Activated CD4-positive, alpha-beta T cell treated with anti-CD3 and anti-CD28 coated beads for 24 hours (primary cell): ENCODE results near the gene SPART.
A peak's percentile ranks its signal among the peaks of the same experiment; 100 is the strongest.
"Not testable (repeated sequence)": the region's sequence is repeated elsewhere in the genome, so short reads cannot be mapped to it uniquely, and the experiment has no call there.

Experiments
- DNase-seq, 2 donors: peaks; one replicate each; pipeline ENCODE4 v3.0.0-alpha.2; 2020; ENCODE audit warnings: low read depth in 2 of 2

The SPART gene

DNA sequence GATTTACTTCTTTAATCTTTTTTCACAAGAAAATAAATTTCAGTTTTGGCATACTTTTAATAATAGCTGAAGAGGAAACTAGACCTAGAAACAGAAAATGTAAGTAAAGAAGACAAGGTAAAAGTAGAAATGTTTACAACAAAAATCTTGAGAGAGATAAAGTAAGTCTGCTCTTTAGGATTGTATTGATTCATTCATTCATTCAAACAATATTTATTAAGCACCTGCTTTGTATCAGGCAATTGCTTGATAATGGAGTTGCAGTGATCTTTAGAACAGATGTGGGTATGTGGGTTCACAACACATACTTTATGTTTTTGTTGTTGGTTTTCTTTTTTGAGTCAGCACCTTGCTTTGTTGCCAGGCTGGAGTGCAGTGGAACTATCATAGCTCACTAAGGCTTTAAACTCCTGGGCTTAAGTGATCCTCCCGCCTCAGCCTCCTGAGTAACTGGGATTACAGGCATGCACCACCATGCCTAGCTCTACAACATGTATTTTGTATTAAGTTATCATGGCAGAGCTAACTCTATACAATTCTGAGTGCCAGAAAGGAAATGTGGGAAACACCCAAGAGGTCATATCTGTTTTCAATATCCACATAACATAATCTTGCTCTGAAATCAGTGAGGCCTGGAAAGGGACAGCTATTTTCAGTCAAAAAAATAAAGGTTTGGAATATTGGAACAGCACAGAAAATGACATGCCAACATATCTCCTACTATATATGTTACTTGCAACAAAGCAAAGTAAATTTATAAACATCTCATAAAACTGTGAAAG is 8.8 kb upstream of the SPART start:
- DNase-seq, result no peak

DNA sequence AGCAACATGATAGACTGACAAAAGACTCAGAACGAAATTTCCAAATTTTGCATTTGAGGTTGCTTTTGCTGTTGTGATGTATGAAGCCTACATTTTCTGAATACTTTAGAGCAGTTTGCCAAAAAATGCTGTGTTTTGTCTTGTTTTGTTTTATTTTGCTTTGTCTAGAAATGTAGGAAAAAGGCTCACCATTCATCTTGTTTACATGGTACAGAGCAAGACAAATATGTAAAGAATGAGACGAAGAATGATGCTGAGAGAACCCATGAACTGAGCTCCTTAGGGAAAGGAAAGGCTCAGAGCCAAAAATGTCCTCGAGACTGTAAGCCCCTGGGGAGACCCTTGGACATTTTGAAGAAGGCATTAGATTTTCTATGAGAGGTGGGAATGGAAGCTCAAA is 6.8 kb upstream of the SPART start:
- no peak for DNase-seq

DNA sequence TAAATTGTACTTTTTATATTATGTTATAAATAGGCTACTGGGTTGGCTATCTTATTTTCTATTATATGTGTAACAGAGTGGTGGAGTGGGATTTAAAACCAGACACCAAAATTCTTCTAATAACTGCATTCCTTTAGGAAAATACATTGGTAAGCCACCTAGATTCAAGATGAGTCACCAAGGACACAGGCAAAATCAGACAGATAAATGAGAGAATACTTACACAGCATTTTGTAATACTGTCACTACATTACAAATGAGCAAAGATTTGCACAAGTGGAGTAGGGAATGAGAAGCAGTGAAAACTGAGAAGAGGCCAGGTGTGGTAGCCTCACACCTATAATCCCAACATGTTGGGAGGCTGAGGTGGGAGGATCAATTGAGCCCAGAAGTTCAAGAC is 6.2 kb upstream of the SPART start:
- DNase-seq, result no peak

DNA sequence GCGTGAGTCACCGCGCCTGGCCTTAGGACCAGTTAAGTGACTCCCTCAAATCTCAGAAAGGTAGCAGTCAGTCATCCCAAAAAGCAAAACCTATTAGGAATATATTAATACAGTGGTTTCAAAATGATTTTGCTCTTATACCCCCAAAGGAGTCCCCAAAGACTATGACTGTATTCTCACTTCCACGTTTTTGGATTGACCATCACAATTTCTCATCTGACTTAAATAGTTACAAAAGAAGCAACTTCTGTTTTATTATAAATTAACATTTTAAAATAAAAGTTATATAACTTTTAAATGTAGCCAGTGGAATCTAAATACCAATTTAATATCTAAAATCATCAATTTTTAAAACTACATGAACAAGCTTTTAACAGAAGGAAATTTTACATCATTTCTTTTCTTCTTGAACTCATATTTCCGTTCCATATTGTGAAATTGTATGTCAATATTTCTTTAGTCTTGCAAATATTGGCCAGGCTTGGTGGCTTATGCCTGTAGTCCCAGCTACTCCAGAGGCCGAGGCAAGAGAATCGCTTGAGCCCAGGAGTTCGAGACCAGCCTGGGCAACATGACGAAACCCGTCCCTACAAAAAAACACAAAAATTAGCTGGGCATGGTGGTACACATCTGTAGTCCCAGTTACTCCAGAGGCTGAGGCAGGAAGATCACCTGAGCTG is 1.5 kb upstream of the SPART start:
- no peak for DNase-seq

DNA sequence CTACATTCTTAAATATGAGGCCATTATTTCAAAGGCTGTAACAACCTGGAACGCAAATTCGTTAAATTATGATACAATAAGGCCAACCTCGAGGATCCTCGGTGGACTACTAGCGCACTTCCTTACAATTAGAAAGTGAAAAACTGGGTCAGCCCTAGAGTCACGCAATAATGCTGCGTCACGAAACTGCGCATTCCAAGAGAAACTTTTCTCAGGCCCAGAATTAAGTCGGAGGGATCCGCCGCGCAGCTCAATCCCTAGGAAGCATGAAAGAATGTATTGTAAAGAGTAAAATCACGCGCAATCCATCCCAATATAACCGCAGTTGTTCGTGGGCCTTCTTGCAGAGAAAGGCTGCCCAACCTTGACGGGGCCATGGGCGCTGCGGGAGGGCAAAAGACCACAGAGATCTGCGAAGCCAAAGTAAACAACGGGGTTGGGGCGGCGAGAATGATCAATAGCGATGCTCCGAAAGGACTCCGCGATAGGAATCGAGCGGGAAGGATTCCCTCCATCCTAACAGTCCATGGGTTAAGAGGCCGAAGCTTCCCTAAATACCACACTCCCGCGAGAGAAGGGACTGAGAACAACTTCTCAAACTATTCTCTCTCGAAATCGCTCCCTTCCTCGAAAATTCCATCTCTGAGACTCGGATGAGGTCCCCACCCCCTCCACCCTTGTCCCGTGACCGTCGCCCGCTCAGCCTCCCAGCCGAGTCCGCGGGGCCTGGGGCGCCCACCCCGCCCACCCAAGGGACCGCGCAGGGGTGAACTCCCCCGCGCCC is 564 bp downstream of the SPART start:
- DNase-seq, result peak in 1 of 2 donors; percentile 13

DNA sequence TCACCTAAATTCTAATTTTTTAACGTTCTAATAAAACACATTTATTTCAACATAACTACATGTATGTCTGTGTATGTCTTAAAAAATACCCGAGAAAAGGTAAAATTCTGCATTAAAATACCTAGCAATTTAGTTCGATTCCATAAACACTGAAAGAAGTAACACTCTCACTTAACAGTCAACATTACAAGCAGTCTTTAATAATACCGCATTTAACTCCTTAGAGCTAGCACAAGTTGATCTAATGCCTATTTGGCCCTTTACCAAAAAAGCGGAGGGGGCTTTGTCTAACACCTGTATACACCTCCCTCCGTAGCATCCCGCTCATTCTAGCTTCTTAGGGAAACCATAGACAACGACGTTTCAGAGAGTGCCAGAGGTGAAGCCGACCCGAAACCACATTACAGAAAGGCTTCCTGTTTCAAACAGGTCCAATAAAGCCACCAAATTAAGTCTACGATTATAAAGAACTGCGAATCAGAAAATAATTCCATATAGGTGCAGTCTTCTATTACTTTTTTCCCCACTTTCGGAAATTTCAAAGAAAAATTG is 1.2 kb downstream of the SPART start:
- no peak for DNase-seq

DNA sequence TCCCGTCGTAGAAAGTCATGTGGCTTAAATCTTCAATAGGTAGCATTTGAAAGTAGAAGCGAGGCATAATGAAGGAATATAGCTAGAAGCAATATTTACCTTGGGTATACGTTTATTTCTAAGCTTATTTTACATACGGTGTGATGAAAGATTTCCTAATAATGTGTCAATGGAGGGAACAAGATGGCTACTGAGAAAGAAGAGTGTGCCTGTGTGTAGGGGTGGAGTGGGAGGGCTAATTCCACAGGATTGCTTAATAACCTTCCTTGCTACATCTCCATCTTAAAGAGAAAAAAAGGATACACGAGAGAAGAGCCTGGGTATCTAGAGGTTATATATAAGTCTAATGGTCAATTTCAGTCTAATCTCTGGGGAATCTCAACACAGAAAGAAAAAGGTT is 2.0 kb downstream of the SPART start:
- DNase-seq, result no peak

DNA sequence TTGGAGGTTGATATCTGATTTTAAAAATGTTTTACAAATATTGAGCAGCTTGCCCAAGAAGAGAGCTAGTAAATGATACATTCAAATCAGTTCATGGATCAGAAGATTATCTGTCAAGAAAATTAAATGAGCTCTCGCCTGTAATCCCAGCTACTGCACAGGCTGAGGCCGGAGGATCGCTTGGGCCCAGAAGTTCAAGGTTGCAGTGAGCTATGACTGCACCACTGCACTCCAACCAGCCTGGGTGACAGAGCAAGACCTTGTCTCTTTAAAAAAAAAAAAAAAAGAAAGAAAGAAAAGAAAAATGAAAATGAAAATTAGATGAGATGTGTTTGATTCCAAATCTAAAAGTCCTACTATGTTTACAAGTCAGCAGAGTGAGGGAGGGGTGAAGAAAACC is 2.4 kb downstream of the SPART start:
- DNase-seq, result no peak

DNA sequence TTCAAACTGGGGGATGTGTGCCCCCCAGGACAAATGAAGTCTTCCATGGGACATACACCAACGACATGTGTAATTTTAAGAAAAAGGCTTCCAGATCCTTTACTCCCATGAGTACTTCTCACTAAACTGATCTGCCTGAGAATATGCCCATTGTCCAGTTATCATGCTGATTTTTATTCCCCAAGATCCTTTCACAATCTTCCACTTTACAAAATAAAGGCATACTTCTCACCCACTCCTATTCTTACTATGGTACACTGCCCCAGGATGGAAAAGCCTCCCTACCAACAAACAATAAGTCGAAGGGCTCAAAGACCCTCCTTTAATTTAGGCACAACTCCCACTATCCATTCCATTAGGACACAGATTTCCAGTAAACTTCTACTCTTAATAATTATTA is 3.5 kb downstream of the SPART start:
- no peak for DNase-seq

DNA sequence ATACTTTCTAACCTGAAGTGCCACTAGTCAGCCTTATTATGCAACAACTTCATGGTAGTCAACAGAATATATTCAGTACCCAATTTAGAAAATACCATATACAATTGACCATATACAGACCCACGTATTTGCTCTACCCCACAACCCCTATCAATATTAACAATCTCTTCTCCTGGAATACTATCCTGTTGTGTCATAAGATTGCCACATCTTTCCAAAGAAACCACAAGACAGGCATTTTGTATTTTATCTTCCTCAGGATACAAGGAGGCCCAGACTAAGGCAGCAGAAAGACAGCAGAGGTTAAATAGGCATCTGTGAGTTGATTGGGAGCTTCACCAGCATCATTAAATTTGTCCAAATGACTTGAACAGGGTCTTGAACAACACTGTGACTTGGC is 4.5 kb downstream of the SPART start:
- DNase-seq, result no peak

DNA sequence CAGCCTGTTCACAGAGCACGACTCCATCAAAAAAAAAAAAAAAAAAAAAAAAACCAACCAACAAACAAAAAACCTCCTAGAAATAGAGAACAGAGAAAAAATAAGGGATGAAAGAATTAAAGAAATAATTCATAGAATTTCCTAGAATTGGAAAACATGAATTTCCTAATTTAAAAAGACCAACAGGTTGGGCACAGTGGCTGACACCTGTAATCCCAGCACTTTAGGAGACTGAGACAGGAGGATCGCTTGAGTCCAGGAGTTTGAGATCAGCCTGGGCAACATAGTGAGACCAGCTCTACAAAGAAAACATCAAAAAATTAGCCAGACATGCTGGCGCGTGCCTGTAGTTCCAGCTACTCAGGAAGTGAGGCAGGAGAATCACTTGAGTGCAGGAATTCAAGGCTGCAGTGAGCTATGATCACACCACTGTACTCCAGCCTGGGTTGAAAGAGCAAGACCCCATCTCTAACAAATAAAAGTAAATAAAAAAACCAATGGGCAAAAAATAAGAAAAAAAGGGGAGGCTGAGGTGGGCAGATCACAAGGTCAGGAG is 6.5 kb downstream of the SPART start:
- no peak for DNase-seq

DNA sequence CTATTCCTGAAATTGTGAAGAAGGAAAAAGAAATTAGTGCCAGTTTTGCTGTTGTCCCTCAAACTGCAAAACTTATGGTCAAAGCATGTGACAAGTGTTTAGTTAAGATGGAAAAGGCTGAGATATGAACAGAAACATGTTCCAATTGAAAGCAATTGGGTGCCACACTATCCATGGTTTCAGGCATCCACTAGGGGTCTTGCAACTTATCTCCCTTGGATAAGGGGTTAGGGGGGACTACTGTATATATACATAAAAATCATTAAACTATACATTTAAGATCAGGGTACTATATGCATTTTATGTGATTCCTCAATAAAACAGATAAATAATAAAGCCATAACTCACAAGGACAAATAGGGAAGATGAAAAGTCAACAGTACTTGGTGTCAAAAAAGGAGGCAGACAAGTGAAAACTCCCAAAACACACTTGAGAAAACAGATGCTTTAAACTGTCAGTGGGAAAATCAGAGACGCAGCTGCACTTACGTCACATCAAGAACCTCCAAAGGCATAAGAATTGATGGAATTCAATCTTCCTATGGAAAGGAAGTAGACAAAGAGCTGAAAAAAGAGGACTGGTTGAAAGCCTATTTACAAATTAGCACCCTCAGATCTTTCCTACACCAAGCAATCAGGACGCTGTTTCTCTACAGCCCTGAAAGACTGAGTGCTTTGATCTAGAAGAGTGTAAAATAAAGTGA is 8.1 kb downstream of the SPART start:
- no peak for DNase-seq

DNA sequence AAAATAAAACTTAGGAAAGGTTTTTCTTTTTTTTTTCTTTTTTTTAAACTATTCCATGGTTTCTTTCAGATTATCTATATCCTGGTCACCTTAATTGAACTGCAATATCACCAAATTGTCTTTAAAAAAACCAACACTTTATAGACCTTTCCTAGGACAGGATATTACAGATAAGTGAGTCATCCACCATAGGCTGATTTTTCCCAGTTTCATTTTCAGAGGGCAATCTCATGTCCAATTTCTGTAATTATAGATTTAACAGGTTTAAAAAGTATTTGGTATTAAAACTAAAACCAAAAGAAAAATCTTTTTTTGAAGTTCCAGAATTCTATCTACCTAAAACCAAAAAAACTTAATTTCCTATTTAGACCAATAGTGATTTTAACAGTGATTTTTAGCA is 13.2 kb downstream of the SPART start:
- no peak for DNase-seq

DNA sequence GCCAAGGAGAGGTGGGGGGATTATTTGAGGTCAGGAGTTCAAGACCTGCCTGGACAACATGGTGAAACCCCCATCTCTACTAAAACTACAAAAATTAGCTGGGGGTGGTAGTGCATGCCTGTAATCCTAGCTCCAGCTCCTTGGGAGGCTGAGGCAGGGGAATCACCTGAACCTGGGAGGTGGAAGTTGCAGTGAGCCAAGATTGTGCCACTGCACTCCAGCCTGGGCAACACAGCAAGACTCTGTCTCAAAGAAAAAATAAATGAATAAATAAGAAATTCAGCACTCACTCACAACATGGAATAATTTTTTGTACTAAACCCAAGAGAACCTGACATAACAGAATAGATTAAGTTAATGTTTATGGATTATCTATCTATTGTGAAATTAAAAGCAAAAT is 13.9 kb downstream of the SPART start:
- DNase-seq, result not testable (repeated sequence)

DNA sequence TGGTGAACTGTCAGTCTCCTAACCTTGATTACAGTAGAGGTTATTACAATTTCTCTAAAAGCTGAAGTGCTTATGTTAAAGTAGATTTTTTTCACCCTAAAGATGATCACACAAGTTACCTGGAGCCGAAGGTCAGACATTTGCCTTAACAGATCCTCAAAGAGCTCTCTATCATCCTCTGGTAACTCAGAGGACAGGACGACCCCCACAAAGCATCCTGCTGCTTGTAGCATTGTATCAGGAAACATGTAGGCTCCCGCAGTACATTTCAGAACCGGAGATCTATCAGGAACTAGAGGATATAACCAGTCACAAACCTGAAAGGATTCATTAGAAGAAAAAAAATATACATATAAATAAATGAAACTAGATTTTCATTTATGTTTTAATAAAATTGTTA is 14.9 kb downstream of the SPART start:
- DNase-seq, result no peak

DNA sequence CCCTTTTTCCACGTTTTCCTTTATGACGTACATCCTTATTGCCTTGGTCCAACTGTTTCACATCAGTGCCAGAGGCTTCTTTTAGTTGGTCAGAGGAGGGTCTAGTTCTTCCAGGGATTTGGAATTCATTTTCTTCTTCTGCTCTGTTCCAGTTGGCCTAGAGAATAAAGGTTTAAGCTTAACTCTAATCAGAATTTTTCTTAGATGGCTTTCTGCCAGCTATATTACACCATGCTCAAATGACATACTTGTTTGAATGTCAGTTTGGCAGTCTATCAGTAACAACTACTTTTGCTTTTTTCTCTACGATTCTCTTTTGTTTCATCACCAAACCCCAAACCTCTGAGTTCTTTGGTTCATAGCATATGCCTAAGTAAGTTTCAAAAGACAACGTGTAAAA is 16.8 kb downstream of the SPART start:
- DNase-seq, result no peak

DNA sequence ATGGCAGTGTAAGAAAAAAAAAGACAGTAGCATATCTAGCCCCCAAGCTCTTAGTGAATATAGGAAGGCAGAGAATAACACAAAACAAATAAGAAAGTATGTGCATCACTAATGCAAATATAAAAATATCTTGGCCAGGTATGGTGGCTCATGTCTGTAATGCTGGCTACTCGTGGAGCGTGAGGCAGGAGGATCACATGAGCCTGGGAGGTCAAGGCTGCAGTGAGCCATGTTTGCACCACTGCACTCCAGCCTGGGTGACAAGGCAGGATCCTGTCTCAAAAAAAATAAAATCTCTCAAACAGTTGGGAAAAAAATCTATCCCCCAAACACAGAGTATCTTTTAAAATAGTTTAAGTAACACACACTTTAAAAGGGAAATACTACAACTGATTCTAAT is 17.4 kb downstream of the SPART start:
- DNase-seq, result no peak

DNA sequence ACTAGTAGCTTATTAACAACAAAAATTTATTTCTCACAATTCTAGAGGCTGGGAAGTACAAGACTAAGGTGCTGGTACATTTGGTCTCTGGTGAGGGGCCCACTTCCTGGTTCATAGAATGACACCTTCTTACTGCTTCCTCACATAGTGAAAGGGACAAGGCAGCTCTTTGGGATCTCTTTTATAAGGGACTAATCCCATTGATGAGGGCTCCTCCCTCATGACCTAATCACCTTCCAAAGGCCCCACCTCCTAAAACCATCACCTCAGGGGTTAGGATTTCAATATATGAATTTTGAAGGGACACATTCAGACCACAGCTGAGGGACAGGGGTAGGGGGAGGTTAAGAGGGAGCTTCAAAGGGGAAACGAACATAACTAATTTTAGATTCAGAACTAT is 20.3 kb downstream of the SPART start:
- DNase-seq, result no peak

DNA sequence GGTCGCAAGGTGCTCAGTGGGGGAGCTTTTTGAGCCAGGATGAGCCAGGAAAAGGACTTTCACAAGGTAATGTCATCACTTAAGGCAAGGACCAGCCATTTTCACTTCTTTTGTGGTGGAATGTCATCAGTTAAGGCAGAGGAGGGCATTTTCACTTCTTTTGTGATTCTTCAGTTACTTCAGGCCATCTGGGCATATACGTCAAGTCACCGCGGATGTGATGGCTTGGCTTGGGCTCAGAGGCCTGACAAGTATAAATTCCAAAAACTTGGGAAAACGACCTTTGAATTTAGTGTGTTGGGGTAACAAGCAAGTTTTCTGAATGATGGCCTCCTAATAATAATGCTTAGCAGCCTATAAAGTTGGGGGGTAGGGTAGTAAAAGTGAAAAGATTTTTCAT is 21.3 kb downstream of the SPART start:
- DNase-seq, result not testable (repeated sequence)

DNA sequence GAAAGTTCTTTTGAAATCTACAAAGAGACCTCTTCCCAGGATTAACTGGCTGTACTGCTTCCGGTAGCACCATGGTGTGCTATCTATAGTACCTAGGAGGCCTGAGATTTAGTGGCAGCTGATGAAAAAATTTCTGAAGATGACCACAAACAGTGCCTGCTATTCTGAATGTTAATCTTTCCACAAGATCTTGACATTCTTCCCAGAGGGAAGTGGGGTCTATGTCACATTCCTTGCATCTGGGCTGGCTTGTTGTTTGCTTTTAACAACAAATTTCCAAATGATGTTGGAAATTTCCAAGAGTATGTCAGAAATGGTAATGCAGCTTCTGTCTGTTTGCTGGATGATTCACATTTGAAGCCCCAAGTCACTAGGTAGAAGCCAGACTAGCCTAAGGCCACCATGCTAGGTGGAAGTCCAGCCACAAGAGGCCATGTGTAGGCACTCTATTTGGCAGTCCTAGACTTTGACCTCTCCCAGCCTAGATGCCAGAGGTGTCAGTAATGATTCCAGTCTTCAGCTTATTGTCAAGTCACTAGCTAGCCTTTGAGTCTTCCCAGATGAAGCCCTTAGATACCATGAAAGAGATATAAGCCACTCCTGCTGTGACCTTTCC is 22.1 kb downstream of the SPART start:
- DNase-seq, result no peak

DNA sequence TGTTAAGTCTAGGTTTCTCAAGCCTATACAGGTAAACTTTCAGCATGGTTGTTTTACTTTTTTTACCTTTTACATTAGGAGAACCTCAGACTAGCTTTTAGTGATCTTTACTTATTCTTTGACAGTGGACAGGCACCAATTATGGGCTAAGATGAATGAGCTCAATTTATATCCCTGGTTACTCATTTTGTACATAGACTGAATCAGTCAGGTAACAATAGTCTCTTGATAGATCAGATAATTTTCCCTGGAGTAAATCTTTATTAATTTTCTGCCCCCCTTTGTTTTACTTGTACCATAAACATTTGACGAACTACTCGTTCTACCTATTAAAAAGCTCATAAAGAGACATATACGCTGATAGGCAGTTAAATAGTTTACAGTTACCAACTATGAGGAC is 22.8 kb downstream of the SPART start:
- no peak for DNase-seq
